ES-I3 (cell line): Measurements from ENCODE around the gene SCTR.
A peak's percentile ranks its signal among the peaks of the same experiment; 100 is the strongest.

Source experiments
- H3K36me3 ChIP-seq: 2 replicates; pipeline ENCODE4 v1.6.1; 2013; ENCODE audit warnings: mild to moderate bottlenecking, low read length, control low read depth, moderate library complexity; ENCODE audit not compliant: insufficient read depth
- H3K4me1 ChIP-seq: 2 replicates; pipeline ENCODE4 v1.6.1; 2013; ENCODE audit warnings: mild to moderate bottlenecking, control low read depth, low read length; ENCODE audit not compliant: insufficient read depth
- H3K9ac ChIP-seq: 2 replicates; pipeline ENCODE4 v1.6.1; 2013; ENCODE audit warnings: low read depth, mild to moderate bottlenecking, low read length, moderate library complexity
- H3K9me3 ChIP-seq: 2 replicates; pipeline ENCODE4 v1.6.1; 2013; ENCODE audit warnings: mild to moderate bottlenecking, low read length, moderate library complexity; ENCODE audit not compliant: control insufficient read depth, insufficient read depth

SCTR gene

GRCh38 chr2:119523952-119524694 lies at the start of gene SCTR:
TSS of gene SCTR (minus strand) at chr2:119524483. CDS start at chr2:119524226, 257 bp downstream.
- Histone ChIP-seq H3K36me3 (no peaks in the 10 kb centered on the region), H3K4me1 (peaks cover 14% of the 10 kb centered on the region), H3K9ac (peak within 1 kb of the TSS; percentile 55), H3K9me3 (no peaks in the 10 kb centered on the region)

- H3K4me1 ChIP-seq = no peaks in the 10 kb centered on the region
- H3K9me3 ChIP-seq = 0 out of 2 replicates have a peak, but pooled peaks cover 4% of the 10 kb centered on the region
- no peak overlapping the region for H3K9ac ChIP-seq
- H3K36me3 ChIP-seq = no peaks in the 10 kb centered on the region
Observed at GRCh38 chr2:119567292-119567691, 43.0 kb upstream of the SCTR start.

GRCh38 chr2:119565481-119565880 lies 41.2 kb upstream of the SCTR start:
- no peaks in the 10 kb centered on the region for H3K4me1 ChIP-seq
- H3K9ac ChIP-seq = no peak overlapping the region
- 0 out of 2 replicates have a peak, but pooled peaks cover 4% of the 10 kb centered on the region for H3K9me3 ChIP-seq
- no peaks in the 10 kb centered on the region for H3K36me3 ChIP-seq

GRCh38 chr2:119553687-119554344 lies 29.5 kb upstream of the SCTR start:
- no peaks in the 10 kb centered on the region for H3K4me1 ChIP-seq
- H3K9me3 ChIP-seq = no peaks in the 10 kb centered on the region
- H3K9ac ChIP-seq = no peak overlapping the region
- no peaks in the 10 kb centered on the region for H3K36me3 ChIP-seq

GRCh38 chr2:119552902-119553301 lies 28.6 kb upstream of the SCTR start:
- Histone ChIP-seq H3K36me3 (no peaks in the 10 kb centered on the region), H3K9ac (no peak overlapping the region), H3K4me1 (no peaks in the 10 kb centered on the region), H3K9me3 (no peaks in the 10 kb centered on the region)

GRCh38 chr2:119550856-119551255 lies 26.6 kb upstream of the SCTR start:
- Histone ChIP-seq H3K9ac (no peak overlapping the region), H3K9me3 (no peaks in the 10 kb centered on the region), H3K4me1 (no peaks in the 10 kb centered on the region), H3K36me3 (no peaks in the 10 kb centered on the region)

GRCh38 chr2:119550346-119550745 lies 26.1 kb upstream of the SCTR start:
- no peaks in the 10 kb centered on the region for H3K36me3 ChIP-seq
- no peaks in the 10 kb centered on the region for H3K9me3 ChIP-seq
- no peak overlapping the region for H3K9ac ChIP-seq
- no peaks in the 10 kb centered on the region for H3K4me1 ChIP-seq

- H3K9ac ChIP-seq = no peak overlapping the region
- H3K4me1 ChIP-seq = no peaks in the 10 kb centered on the region
- H3K9me3 ChIP-seq = no peaks in the 10 kb centered on the region
- H3K36me3 ChIP-seq = no peaks in the 10 kb centered on the region
Observed at GRCh38 chr2:119549241-119549640, 25.0 kb upstream of the SCTR start.

GRCh38 chr2:119548516-119549120 lies 24.3 kb upstream of the SCTR start:
- Histone ChIP-seq H3K9me3 (no peaks in the 10 kb centered on the region), H3K36me3 (no peaks in the 10 kb centered on the region), H3K9ac (no peak overlapping the region), H3K4me1 (no peaks in the 10 kb centered on the region)

GRCh38 chr2:119546447-119546767 lies 22.1 kb upstream of the SCTR start:
- H3K9me3 ChIP-seq = no peaks in the 10 kb centered on the region
- no peak overlapping the region for H3K9ac ChIP-seq
- H3K4me1 ChIP-seq = no peaks in the 10 kb centered on the region
- H3K36me3 ChIP-seq = no peaks in the 10 kb centered on the region

GRCh38 chr2:119545754-119546446 lies 21.6 kb upstream of the SCTR start:
- Histone ChIP-seq H3K36me3 (no peaks in the 10 kb centered on the region), H3K9me3 (no peaks in the 10 kb centered on the region), H3K9ac (no peak overlapping the region), H3K4me1 (no peaks in the 10 kb centered on the region)

- peak overlapping the region; percentile 87; the same call in 1 of the 2 replicates for H3K9ac ChIP-seq
- no peaks in the 10 kb centered on the region for H3K4me1 ChIP-seq
- H3K36me3 ChIP-seq = no peaks in the 10 kb centered on the region
- no peaks in the 10 kb centered on the region for H3K9me3 ChIP-seq
Observed at GRCh38 chr2:119544939-119545475, 20.7 kb upstream of the SCTR start.

GRCh38 chr2:119544075-119544938 lies 20.0 kb upstream of the SCTR start, which contains the start of gene CFAP221:
TSS of gene CFAP221 (plus strand) at chr2:119544449. CDS start at chr2:119546132, 1,683 bp downstream.
- no peaks in the 10 kb centered on the region for H3K4me1 ChIP-seq

More at GRCh38 chr2:119544075-119544938, 20.0 kb upstream of the SCTR start, which contains the start of gene CFAP221:
- no peaks in the 10 kb centered on the region for H3K9me3 ChIP-seq
- H3K36me3 ChIP-seq = no peaks in the 10 kb centered on the region
- peak within 1 kb of the TSS; percentile 87 for H3K9ac ChIP-seq
